Fibroblast of pulmonary artery (primary cell): Measurements from ENCODE around the gene ARRB2.

Experiments
- DNase-seq: peaks from one replicate; pipeline ENCODE4 v3.0.0-alpha.2; 2010; ENCODE audit warnings: low read depth
- H3K4me3 ChIP-seq: replicated peaks from 2 replicates; pipeline ENCODE4 v1.5.1; 2011; ENCODE audit warnings: low read depth, mild to moderate bottlenecking, control low read depth, low read length, moderate library complexity
- TF ChIP-seq, protein P1 (sequence below): IDR thresholded peaks from 2 replicates; pipeline ENCODE4 v1.5.1; 2011; ENCODE audit warnings: mild to moderate bottlenecking, control low read depth, low read length, inconsistent platforms; ENCODE audit errors: missing control alignments

ARRB2 gene

DNA sequence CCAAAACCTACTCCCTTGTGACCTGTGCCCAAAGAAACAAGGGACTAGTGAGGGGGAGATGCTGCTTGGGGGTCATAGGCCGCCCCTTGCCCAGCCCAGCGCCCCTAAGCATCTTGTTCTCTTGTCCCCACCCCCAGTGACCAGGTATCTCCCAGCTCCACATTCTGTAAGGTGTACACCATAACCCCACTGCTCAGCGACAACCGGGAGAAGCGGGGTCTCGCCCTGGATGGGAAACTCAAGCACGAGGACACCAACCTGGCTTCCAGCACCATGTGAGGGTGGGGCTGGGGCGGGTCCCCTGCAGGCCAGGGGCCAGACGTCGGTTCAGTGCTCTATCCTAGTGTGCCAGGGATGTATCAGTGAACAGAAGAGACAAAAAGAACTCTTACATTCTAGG, 8.7 kb downstream of the ARRB2 start:
- H3K4me3 ChIP-seq = no peak overlapping the region
- DNase-seq = no peak
- TF ChIP-seq, protein P1, sequence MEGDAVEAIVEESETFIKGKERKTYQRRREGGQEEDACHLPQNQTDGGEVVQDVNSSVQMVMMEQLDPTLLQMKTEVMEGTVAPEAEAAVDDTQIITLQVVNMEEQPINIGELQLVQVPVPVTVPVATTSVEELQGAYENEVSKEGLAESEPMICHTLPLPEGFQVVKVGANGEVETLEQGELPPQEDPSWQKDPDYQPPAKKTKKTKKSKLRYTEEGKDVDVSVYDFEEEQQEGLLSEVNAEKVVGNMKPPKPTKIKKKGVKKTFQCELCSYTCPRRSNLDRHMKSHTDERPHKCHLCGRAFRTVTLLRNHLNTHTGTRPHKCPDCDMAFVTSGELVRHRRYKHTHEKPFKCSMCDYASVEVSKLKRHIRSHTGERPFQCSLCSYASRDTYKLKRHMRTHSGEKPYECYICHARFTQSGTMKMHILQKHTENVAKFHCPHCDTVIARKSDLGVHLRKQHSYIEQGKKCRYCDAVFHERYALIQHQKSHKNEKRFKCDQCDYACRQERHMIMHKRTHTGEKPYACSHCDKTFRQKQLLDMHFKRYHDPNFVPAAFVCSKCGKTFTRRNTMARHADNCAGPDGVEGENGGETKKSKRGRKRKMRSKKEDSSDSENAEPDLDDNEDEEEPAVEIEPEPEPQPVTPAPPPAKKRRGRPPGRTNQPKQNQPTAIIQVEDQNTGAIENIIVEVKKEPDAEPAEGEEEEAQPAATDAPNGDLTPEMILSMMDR = no peak

GRCh38 chr17:4719684-4720221, 9.3 kb downstream of the ARRB2 start:
- no peak overlapping the region for H3K4me3 ChIP-seq

GRCh38 chr17:4720787-4721186, 10.4 kb downstream of the ARRB2 start:
- TF ChIP-seq, protein P1 = no peak
- no peak overlapping the region for H3K4me3 ChIP-seq
- no peak for DNase-seq

More at GRCh38 chr17:4719684-4720221, 9.3 kb downstream of the ARRB2 start:
- TF ChIP-seq, protein P1 = no peak
- DNase-seq = peak; percentile 33

GRCh38 chr17:4721203-4722135, 11.0 kb downstream of the ARRB2 start:
- no peak overlapping the region for H3K4me3 ChIP-seq
- TF ChIP-seq, protein P1 = no peak
- peak; percentile 31 for DNase-seq

GRCh38 chr17:4722678-4723240, 12.3 kb downstream of the ARRB2 start:
- TF ChIP-seq, protein P1 = no peak
- H3K4me3 ChIP-seq = no peak overlapping the region
- DNase-seq = no peak

- H3K4me3 ChIP-seq = no peak overlapping the region
- no peak for DNase-seq
- TF ChIP-seq, protein P1 = no peak
Measured at GRCh38 chr17:4724650-4725049, 14.2 kb downstream of the ARRB2 start.
